ENCODE results near the gene WDFY3.
A peak's percentile ranks its signal among the peaks of the same experiment; 100 is the strongest.
"Not testable (repeated sequence)": the region's sequence is repeated elsewhere in the genome, so short reads cannot be mapped to it uniquely, and the experiment has no call there.

Gene WDFY3

GRCh38 chr4:84691170-84691691 is 275.3 kb downstream of the WDFY3 start:
- no peaks in the 10 kb centered on the region for H3K27me3 ChIP-seq (ENCODE audit: insufficient read depth, low read length)
- H3K4me1 ChIP-seq (ENCODE audit: control insufficient read depth, insufficient read depth, low read length, unreplicated experiment), result peaks cover 60% of the 10 kb centered on the region
- H3K79me2 ChIP-seq (ENCODE audit: control insufficient read depth, insufficient read depth, low read length, unreplicated experiment), result no peaks in the 10 kb centered on the region
- peaks cover 31% of the 10 kb centered on the region for H3K36me3 ChIP-seq (ENCODE audit: insufficient read depth, low read length)
- H3K4me3 ChIP-seq (ENCODE audit: low read depth, low read length), result peak overlapping the region; percentile 45
- H3K27ac ChIP-seq (ENCODE audit: low read depth, low read length), result peak overlapping the region; percentile 63
- H2AFZ ChIP-seq (ENCODE audit: low read length, unreplicated experiment), result no peak overlapping the region

- Histone ChIP-seq H3K79me2 (ENCODE audit: control insufficient read depth, insufficient read depth, low read length, unreplicated experiment) (no peaks in the 10 kb centered on the region), H3K36me3 (ENCODE audit: insufficient read depth, low read length) (peaks cover 25% of the 10 kb centered on the region), H3K27ac (ENCODE audit: low read depth, low read length) (peak overlapping the region; percentile 63), H3K4me1 (ENCODE audit: control insufficient read depth, insufficient read depth, low read length, unreplicated experiment) (peaks cover 60% of the 10 kb centered on the region), H3K27me3 (ENCODE audit: insufficient read depth, low read length) (no peaks in the 10 kb centered on the region), H3K4me3 (ENCODE audit: low read depth, low read length) (peak overlapping the region; percentile 45), H2AFZ (ENCODE audit: low read length, unreplicated experiment) (no peak overlapping the region)
Observed at GRCh38 chr4:84690481-84690880, 276.0 kb downstream of the WDFY3 start.

- H3K27ac ChIP-seq (ENCODE audit: low read depth, low read length), result peak overlapping the region; percentile 22
- H3K27me3 ChIP-seq (ENCODE audit: insufficient read depth, low read length), result no peaks in the 10 kb centered on the region
Observed at GRCh38 chr4:84689197-84689596, 277.3 kb downstream of the WDFY3 start.

GRCh38 chr4:84688605-84689004 is 277.9 kb downstream of the WDFY3 start:
- peaks cover 27% of the 10 kb centered on the region for H3K36me3 ChIP-seq (ENCODE audit: insufficient read depth, low read length)
- H3K4me3 ChIP-seq (ENCODE audit: low read depth, low read length), result no peak overlapping the region
- H3K27me3 ChIP-seq (ENCODE audit: insufficient read depth, low read length), result no peaks in the 10 kb centered on the region
- H3K4me1 ChIP-seq (ENCODE audit: control insufficient read depth, insufficient read depth, low read length, unreplicated experiment), result peaks cover 63% of the 10 kb centered on the region
- no peak overlapping the region for H3K27ac ChIP-seq (ENCODE audit: low read depth, low read length)
- no peak overlapping the region for H2AFZ ChIP-seq (ENCODE audit: low read length, unreplicated experiment)
- H3K79me2 ChIP-seq (ENCODE audit: control insufficient read depth, insufficient read depth, low read length, unreplicated experiment), result no peaks in the 10 kb centered on the region

More at GRCh38 chr4:84689197-84689596, 277.3 kb downstream of the WDFY3 start:
- Histone ChIP-seq H2AFZ (ENCODE audit: low read length, unreplicated experiment) (no peak overlapping the region), H3K36me3 (ENCODE audit: insufficient read depth, low read length) (peaks cover 25% of the 10 kb centered on the region), H3K79me2 (ENCODE audit: control insufficient read depth, insufficient read depth, low read length, unreplicated experiment) (no peaks in the 10 kb centered on the region), H3K4me3 (ENCODE audit: low read depth, low read length) (no peak overlapping the region), H3K4me1 (ENCODE audit: control insufficient read depth, insufficient read depth, low read length, unreplicated experiment) (peaks cover 60% of the 10 kb centered on the region)

- Histone ChIP-seq H3K4me1 (ENCODE audit: control insufficient read depth, insufficient read depth, low read length, unreplicated experiment) (peaks cover 58% of the 10 kb centered on the region), H3K27ac (ENCODE audit: low read depth, low read length) (no peak overlapping the region), H3K79me2 (ENCODE audit: control insufficient read depth, insufficient read depth, low read length, unreplicated experiment) (no peaks in the 10 kb centered on the region), H2AFZ (ENCODE audit: low read length, unreplicated experiment) (no peak overlapping the region), H3K36me3 (ENCODE audit: insufficient read depth, low read length) (peaks cover 19% of the 10 kb centered on the region), H3K4me3 (ENCODE audit: low read depth, low read length) (no peak overlapping the region), H3K27me3 (ENCODE audit: insufficient read depth, low read length) (no peaks in the 10 kb centered on the region)
Observed at GRCh38 chr4:84685105-84685504, 281.4 kb downstream of the WDFY3 start.

GRCh38 chr4:84684361-84684760 is 282.1 kb downstream of the WDFY3 start:
- H3K79me2 ChIP-seq (ENCODE audit: control insufficient read depth, insufficient read depth, low read length, unreplicated experiment), result no peaks in the 10 kb centered on the region
- peaks cover 54% of the 10 kb centered on the region for H3K4me1 ChIP-seq (ENCODE audit: control insufficient read depth, insufficient read depth, low read length, unreplicated experiment)
- H2AFZ ChIP-seq (ENCODE audit: low read length, unreplicated experiment), result no peak overlapping the region
- peaks cover 20% of the 10 kb centered on the region for H3K36me3 ChIP-seq (ENCODE audit: insufficient read depth, low read length)
- no peak overlapping the region for H3K27ac ChIP-seq (ENCODE audit: low read depth, low read length)
- no peak overlapping the region for H3K4me3 ChIP-seq (ENCODE audit: low read depth, low read length)
- H3K27me3 ChIP-seq (ENCODE audit: insufficient read depth, low read length), result no peaks in the 10 kb centered on the region

GRCh38 chr4:84683064-84683850 is 283.2 kb downstream of the WDFY3 start:
- no peaks in the 10 kb centered on the region for H3K27me3 ChIP-seq (ENCODE audit: insufficient read depth, low read length)
- H2AFZ ChIP-seq (ENCODE audit: low read length, unreplicated experiment), result no peak overlapping the region
- no peak overlapping the region for H3K4me3 ChIP-seq (ENCODE audit: low read depth, low read length)
- no peaks in the 10 kb centered on the region for H3K79me2 ChIP-seq (ENCODE audit: control insufficient read depth, insufficient read depth, low read length, unreplicated experiment)
- H3K36me3 ChIP-seq (ENCODE audit: insufficient read depth, low read length), result peaks cover 27% of the 10 kb centered on the region
- H3K4me1 ChIP-seq (ENCODE audit: control insufficient read depth, insufficient read depth, low read length, unreplicated experiment), result peaks cover 44% of the 10 kb centered on the region
- H3K27ac ChIP-seq (ENCODE audit: low read depth, low read length), result no peak overlapping the region

GRCh38 chr4:84682661-84683060 is 283.8 kb downstream of the WDFY3 start:
- not testable (repeated sequence) for H3K27ac ChIP-seq (ENCODE audit: low read depth, low read length); H3K79me2 ChIP-seq (ENCODE audit: control insufficient read depth, insufficient read depth, low read length, unreplicated experiment); H3K4me3 ChIP-seq (ENCODE audit: low read depth, low read length); H2AFZ ChIP-seq (ENCODE audit: low read length, unreplicated experiment); H3K27me3 ChIP-seq (ENCODE audit: insufficient read depth, low read length)
- Histone ChIP-seq H3K36me3 (ENCODE audit: insufficient read depth, low read length) (peaks cover 31% of the 10 kb centered on the region), H3K4me1 (ENCODE audit: control insufficient read depth, insufficient read depth, low read length, unreplicated experiment) (peaks cover 38% of the 10 kb centered on the region)

- H3K27ac ChIP-seq (ENCODE audit: low read depth, low read length), result no peak overlapping the region
- H3K27me3 ChIP-seq (ENCODE audit: insufficient read depth, low read length), result no peaks in the 10 kb centered on the region
- no peak overlapping the region for H3K4me3 ChIP-seq (ENCODE audit: low read depth, low read length)
- no peak overlapping the region for H2AFZ ChIP-seq (ENCODE audit: low read length, unreplicated experiment)
- H3K4me1 ChIP-seq (ENCODE audit: control insufficient read depth, insufficient read depth, low read length, unreplicated experiment), result peaks cover 30% of the 10 kb centered on the region
- no peaks in the 10 kb centered on the region for H3K79me2 ChIP-seq (ENCODE audit: control insufficient read depth, insufficient read depth, low read length, unreplicated experiment)
- H3K36me3 ChIP-seq (ENCODE audit: insufficient read depth, low read length), result peaks cover 37% of the 10 kb centered on the region
Observed at GRCh38 chr4:84681486-84682274, 284.8 kb downstream of the WDFY3 start.

- H3K27ac ChIP-seq (ENCODE audit: low read depth, low read length), result no peak overlapping the region
Observed at GRCh38 chr4:84680956-84681355, 285.5 kb downstream of the WDFY3 start.

More at GRCh38 chr4:84680956-84681355, 285.5 kb downstream of the WDFY3 start:
- peaks cover 34% of the 10 kb centered on the region for H3K36me3 ChIP-seq (ENCODE audit: insufficient read depth, low read length)
- H3K79me2 ChIP-seq (ENCODE audit: control insufficient read depth, insufficient read depth, low read length, unreplicated experiment), result no peaks in the 10 kb centered on the region
- no peak overlapping the region for H3K4me3 ChIP-seq (ENCODE audit: low read depth, low read length)
- no peaks in the 10 kb centered on the region for H3K27me3 ChIP-seq (ENCODE audit: insufficient read depth, low read length)
- peaks cover 26% of the 10 kb centered on the region for H3K4me1 ChIP-seq (ENCODE audit: control insufficient read depth, insufficient read depth, low read length, unreplicated experiment)
- H2AFZ ChIP-seq (ENCODE audit: low read length, unreplicated experiment), result no peak overlapping the region

Measured in ACC112 (cell line).